Measurements from ENCODE around the gene POU2AF1.

DNA sequence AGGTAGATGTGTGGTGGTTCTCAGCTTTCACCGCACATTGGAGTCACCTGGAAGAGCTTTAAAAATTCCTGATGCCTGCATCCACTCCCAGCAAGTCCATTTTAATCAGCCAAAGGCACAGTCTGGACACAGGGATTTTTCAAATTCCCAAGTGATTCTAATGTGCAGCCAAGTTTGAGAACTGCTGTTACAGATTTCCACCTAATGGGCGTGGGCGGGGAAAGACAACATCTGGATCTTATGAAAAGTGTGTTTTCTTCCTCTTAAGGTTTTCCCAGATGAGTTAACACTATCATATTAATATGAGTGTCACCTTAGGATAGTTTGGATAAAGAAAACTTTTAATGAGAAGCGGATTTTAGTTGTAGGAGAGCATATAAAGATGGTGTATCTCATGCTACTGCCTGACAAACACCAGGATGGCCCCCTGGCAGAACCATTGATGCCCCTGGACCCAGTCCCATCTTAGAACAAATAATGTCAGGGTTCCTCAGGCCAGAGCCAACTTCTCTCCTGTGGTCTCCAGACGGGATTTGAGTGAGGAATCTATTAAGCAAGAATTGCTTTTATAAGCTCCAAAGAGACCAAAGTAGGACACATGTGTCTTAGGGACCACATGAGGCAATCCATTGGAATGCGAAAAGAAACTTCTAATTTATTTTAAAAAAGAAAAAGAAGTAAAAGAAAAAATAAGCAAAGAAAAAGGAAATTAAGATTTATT lies 31.9 kb downstream of the POU2AF1 start:
- TF ChIP-seq POLR2A (IDR thresholded peaks at IDR 0.05; ENCODE audit: low read length) (no peak), GATA1 (IDR thresholded peaks at IDR 0.05; ENCODE audit: low read depth, low read length) (no peak)
